Hepatocyte (in vitro differentiated cells): Measurements from ENCODE around the gene PCDHA2.

Experiments
- CTCF ChIP-seq: fragments of 200-600 bp; sonication (generic); IDR thresholded peaks from 2 replicates; pipeline ENCODE4 v1.5.1; 2016; ENCODE audit warnings: antibody characterized with exemption, mild to moderate bottlenecking; ENCODE audit not compliant: poor library complexity
- EZH2 ChIP-seq: fragments of 200-600 bp; sonication (generic); IDR thresholded peaks from 2 replicates; pipeline ENCODE4 v1.6.1; 2016; ENCODE audit warnings: antibody characterized with exemption, mild to moderate bottlenecking, borderline replicate concordance
- EZH2phosphoT487 ChIP-seq: fragments of 200-600 bp; sonication (generic); IDR thresholded peaks from one replicate; pipeline ENCODE4 v1.6.1; 2018; ENCODE audit warnings: antibody characterized with exemption, mild to moderate bottlenecking, low read depth, moderate library complexity; ENCODE audit not compliant: unreplicated experiment, severe bottlenecking

- no peak for TF ChIP-seq EZH2
- no peak for TF ChIP-seq CTCF
- TF ChIP-seq EZH2phosphoT487 = no peak
These were observed 46.6 kb downstream of the PCDHA2 start, which contains the start of gene PCDHA8 for GRCh38 chr5:140840978-140841962.
